Measurements from ENCODE around the gene GJB6. TPM values are rescaled to one million over a fixed set of nuclear protein-coding genes. Genes with fewer than 3 reads are reported as not detected.

GJB6 gene
- total and polyA plus RNA-seq, 2 donors (not counting 3 experiments of a cell fraction or from before 2014, with no cell fraction given), result not detected

DNA sequence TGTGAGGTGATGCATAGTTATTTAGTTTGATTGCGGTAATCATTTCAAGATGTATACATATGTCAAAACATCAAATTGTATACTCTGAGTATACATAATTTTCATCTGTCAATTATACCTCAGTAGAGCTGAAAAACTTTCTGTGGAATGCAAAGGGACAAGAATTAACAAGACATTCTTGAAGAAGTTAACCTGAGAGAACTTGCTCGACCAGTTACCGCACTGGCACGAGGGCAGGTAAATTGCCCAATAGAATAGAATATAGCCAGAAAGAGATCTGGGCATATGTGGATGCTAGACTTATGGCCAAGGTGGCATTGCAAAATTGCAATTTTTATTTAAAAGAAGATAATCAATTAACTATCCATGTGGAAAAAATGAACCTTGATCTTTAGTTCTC, 42.3 kb upstream of the GJB6 start:
- Histone ChIP-seq H3K27me3 (ENCODE audit: control insufficient read depth in 2 of 2, insufficient read depth in 2 of 2, low read length in 2 of 2) (peaks cover 0 to 3% of the 10 kb centered on the region in 2 experiments), H3K9me3 (replicated peaks; ENCODE audit: control insufficient read depth, insufficient read depth, low read length) (no peaks in the 10 kb centered on the region), H4K20me1 (replicated peaks; ENCODE audit: control insufficient read depth, extremely low read depth, insufficient read depth, low read length) (no peaks in the 10 kb centered on the region), H3K27ac (ENCODE audit: insufficient read depth, low read depth, low read length) (no peak overlapping the region), H3K4me2 (ENCODE audit: insufficient read depth, low read length) (no peak overlapping the region), H3K36me3 (ENCODE audit: control insufficient read depth in 2 of 2, extremely low read depth in 1 of 2, insufficient read depth in 2 of 2, low read length in 2 of 2) (no peaks in the 10 kb centered on the region), H3K79me2 (ENCODE audit: control insufficient read depth, insufficient read depth, low read length) (no peaks in the 10 kb centered on the region), H2AFZ (ENCODE audit: low read depth, low read length) (no peak overlapping the region), H3K9ac (replicated peaks; ENCODE audit: extremely low read depth, insufficient read depth, low read length) (no peak overlapping the region), H3K4me1 (ENCODE audit: control insufficient read depth, extremely low read depth, insufficient read depth, low read length) (no peaks in the 10 kb centered on the region), H3K4me3 (replicated peaks in 1 of 3; ENCODE audit: insufficient read depth in 1 of 3, low read depth in 1 of 3, low read length in 3 of 3) (no peak overlapping the region), H3K9me1 (replicated peaks; ENCODE audit: control insufficient read depth, extremely low read depth, insufficient read depth, low read length) (no peaks in the 10 kb centered on the region)
- no peak for FAIRE-seq
- BruUV-seq (replicated peaks), result no TSS peak
- TF ChIP-seq MYC (IDR thresholded peaks at IDR 0.05; ENCODE audit: low read depth, low read length), result no peak
- ChIA-PET CTCF (no interaction called here), POLR2A (no interaction called here)
- dilution Hi-C loops (cut with MboI; ENCODE audit: extremely low pct_ligation_motif_present, low sequenced_read_pairs), result no loop called here
- intact Hi-C loops (cut with micrococcal nuclease), result no loop called here
- DNase-seq (ENCODE audit: low read depth, low spot score), result no peak

GRCh38 chr13:20272588-20273171, 40.6 kb upstream of the GJB6 start:
- no TSS peak for BruUV-seq (replicated peaks)
- no peaks in the 10 kb centered on the region for H3K9me1 ChIP-seq (replicated peaks; ENCODE audit: control insufficient read depth, extremely low read depth, insufficient read depth, low read length)
- DNase-seq (ENCODE audit: low read depth, low spot score), result no peak
- dilution Hi-C loops (cut with MboI; ENCODE audit: extremely low pct_ligation_motif_present, low sequenced_read_pairs) (no loop called here), intact Hi-C loops (cut with micrococcal nuclease) (no loop called here)
- H3K9me3 ChIP-seq (replicated peaks; ENCODE audit: control insufficient read depth, insufficient read depth, low read length), result no peaks in the 10 kb centered on the region
- TF ChIP-seq POLR2A (IDR thresholded peaks at IDR 0.05; ENCODE audit: low read depth, low read length) (no peak), GATA2 (IDR thresholded peaks at IDR 0.05; ENCODE audit: insufficient read depth, insufficient read length, low read depth, low read length) (no peak), POLR2AphosphoS5 (IDR thresholded peaks at IDR 0.05; ENCODE audit: insufficient read depth, low read depth, low read length) (no peak), JUN (IDR thresholded peaks at IDR 0.05; ENCODE audit: borderline replicate concordance, insufficient read depth, insufficient read length, low read depth) (no peak), EZH2 (IDR thresholded peaks at IDR 0.05; ENCODE audit: borderline replicate concordance, low read depth, low read length, severe bottlenecking) (no peak), MAX (IDR thresholded peaks at IDR 0.05; ENCODE audit: insufficient read depth, insufficient read length) (no peak), FOS (IDR thresholded peaks at IDR 0.05; ENCODE audit: borderline replicate concordance, insufficient read depth, low read length) (no peak), MYC (IDR thresholded peaks at IDR 0.05; ENCODE audit: low read depth, low read length) (no peak)
- TF ChIP-seq, protein P1, sequence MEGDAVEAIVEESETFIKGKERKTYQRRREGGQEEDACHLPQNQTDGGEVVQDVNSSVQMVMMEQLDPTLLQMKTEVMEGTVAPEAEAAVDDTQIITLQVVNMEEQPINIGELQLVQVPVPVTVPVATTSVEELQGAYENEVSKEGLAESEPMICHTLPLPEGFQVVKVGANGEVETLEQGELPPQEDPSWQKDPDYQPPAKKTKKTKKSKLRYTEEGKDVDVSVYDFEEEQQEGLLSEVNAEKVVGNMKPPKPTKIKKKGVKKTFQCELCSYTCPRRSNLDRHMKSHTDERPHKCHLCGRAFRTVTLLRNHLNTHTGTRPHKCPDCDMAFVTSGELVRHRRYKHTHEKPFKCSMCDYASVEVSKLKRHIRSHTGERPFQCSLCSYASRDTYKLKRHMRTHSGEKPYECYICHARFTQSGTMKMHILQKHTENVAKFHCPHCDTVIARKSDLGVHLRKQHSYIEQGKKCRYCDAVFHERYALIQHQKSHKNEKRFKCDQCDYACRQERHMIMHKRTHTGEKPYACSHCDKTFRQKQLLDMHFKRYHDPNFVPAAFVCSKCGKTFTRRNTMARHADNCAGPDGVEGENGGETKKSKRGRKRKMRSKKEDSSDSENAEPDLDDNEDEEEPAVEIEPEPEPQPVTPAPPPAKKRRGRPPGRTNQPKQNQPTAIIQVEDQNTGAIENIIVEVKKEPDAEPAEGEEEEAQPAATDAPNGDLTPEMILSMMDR (IDR thresholded peaks at IDR 0.05; ENCODE audit: extremely low read depth in 1 of 2, insufficient read depth in 1 of 2, low read depth in 1 of 2, low read length in 2 of 2), result no peak
- H3K4me2 ChIP-seq (ENCODE audit: insufficient read depth, low read length), result no peak overlapping the region
- H3K27ac ChIP-seq (ENCODE audit: insufficient read depth, low read depth, low read length), result no peak overlapping the region
- no peaks in the 10 kb centered on the region for H3K36me3 ChIP-seq (ENCODE audit: control insufficient read depth in 2 of 2, extremely low read depth in 1 of 2, insufficient read depth in 2 of 2, low read length in 2 of 2)
- H4K20me1 ChIP-seq (replicated peaks; ENCODE audit: control insufficient read depth, extremely low read depth, insufficient read depth, low read length), result no peaks in the 10 kb centered on the region
- no peak overlapping the region for H3K9ac ChIP-seq (replicated peaks; ENCODE audit: extremely low read depth, insufficient read depth, low read length)
- no peak overlapping the region for H3K4me3 ChIP-seq (replicated peaks in 1 of 3; ENCODE audit: insufficient read depth in 1 of 3, low read depth in 1 of 3, low read length in 3 of 3)
- peaks cover 0 to 3% of the 10 kb centered on the region in 2 experiments for H3K27me3 ChIP-seq (ENCODE audit: control insufficient read depth in 2 of 2, insufficient read depth in 2 of 2, low read length in 2 of 2)
- no peak for FAIRE-seq
- no peaks in the 10 kb centered on the region for H3K79me2 ChIP-seq (ENCODE audit: control insufficient read depth, insufficient read depth, low read length)
- no peaks in the 10 kb centered on the region for H3K4me1 ChIP-seq (ENCODE audit: control insufficient read depth, extremely low read depth, insufficient read depth, low read length)
- POLR2A ChIA-PET, result no interaction called here
- CTCF ChIA-PET, result no interaction called here
- H2AFZ ChIP-seq (ENCODE audit: low read depth, low read length), result no peak overlapping the region
